SK-N-SH treated with all-trans-retinoic acid at 6 μM for 48 hours (cell line): Measurements from ENCODE around the gene CACNA1S.

Source experiments
- ATAC-seq: fragments of 200-7000 bp; cut with Tn5 transposase; 3 replicates; pipeline ENCODE4 v1.9.1; 2020; ENCODE audit warnings: mild to moderate bottlenecking, moderate library complexity
- ARNTL ChIP-seq: fragments of 450-650 bp; formaldehyde crosslinking; IDR thresholded peaks from 2 replicates; pipeline ENCODE4 v1.5.0; 2020; ENCODE audit warnings: low read depth, mild to moderate bottlenecking, moderate library complexity, borderline replicate concordance
- BACH2 ChIP-seq: fragments of 250-450 bp; sonication (Bioruptor Pico); IDR thresholded peaks from 2 replicates; pipeline ENCODE4 v1.9.0; 2021; ENCODE audit warnings: mild to moderate bottlenecking, borderline replicate concordance
- CREB5 ChIP-seq: fragments of 250-450 bp; sonication (Bioruptor Pico); IDR thresholded peaks from 2 replicates; pipeline ENCODE4 v1.5.1; 2020; ENCODE audit warnings: low read depth, mild to moderate bottlenecking, moderate library complexity
- CSDC2 ChIP-seq: fragments of 250-450 bp; sonication (Bioruptor Pico); IDR thresholded peaks from 2 replicates; pipeline ENCODE4 v1.5.0; 2020; ENCODE audit warnings: mild to moderate bottlenecking, moderate library complexity
- ESRRG ChIP-seq: fragments of 250-450 bp; sonication (Bioruptor Pico); IDR thresholded peaks from 2 replicates; pipeline ENCODE4 v1.6.1; 2021; ENCODE audit warnings: mild to moderate bottlenecking
- ISL1 ChIP-seq: fragments of 250-450 bp; sonication (Bioruptor Pico); IDR thresholded peaks from 2 replicates; pipeline ENCODE4 v2.1.2; 2022; ENCODE audit warnings: mild to moderate bottlenecking, moderate library complexity
- OSR1 ChIP-seq: fragments of 250-450 bp; sonication (Bioruptor Pico); IDR thresholded peaks from 2 replicates; pipeline ENCODE4 v1.8.0; 2022; ENCODE audit warnings: moderate library complexity, mild to moderate bottlenecking, inconsistent platforms
- PATZ1 ChIP-seq: fragments of 250-450 bp; sonication (Bioruptor Pico); IDR thresholded peaks from 2 replicates; pipeline ENCODE4 v1.8.0; 2020; ENCODE audit warnings: mild to moderate bottlenecking, moderate library complexity, borderline replicate concordance
- PPARA ChIP-seq: fragments of 250-450 bp; sonication (Bioruptor Pico); IDR thresholded peaks from 2 replicates; pipeline ENCODE4 v1.5.0; 2020; ENCODE audit warnings: mild to moderate bottlenecking, borderline replicate concordance
- RARB ChIP-seq: fragments of 250-450 bp; sonication (Bioruptor Pico); IDR thresholded peaks from 2 replicates; pipeline ENCODE4 v1.8.0; 2021; ENCODE audit warnings: mild to moderate bottlenecking, moderate library complexity
- TOX ChIP-seq: fragments of 250-450 bp; sonication (Bioruptor Pico); IDR thresholded peaks from 2 replicates; pipeline ENCODE4 v1.8.0; 2021; ENCODE audit warnings: mild to moderate bottlenecking, moderate library complexity, borderline replicate concordance
- ZFP3 ChIP-seq: fragments of 250-450 bp; sonication (Bioruptor Pico); IDR thresholded peaks from 2 replicates; pipeline ENCODE4 v1.5.0; 2020; ENCODE audit warnings: mild to moderate bottlenecking, moderate library complexity
- ZFP30 ChIP-seq: fragments of 450-650 bp; formaldehyde crosslinking; IDR thresholded peaks from 2 replicates; pipeline ENCODE4 v1.5.0; 2022; ENCODE audit warnings: mild to moderate bottlenecking, moderate library complexity
- ZNF565 ChIP-seq: fragments of 450-650 bp; formaldehyde crosslinking; conservative IDR thresholded peaks from 2 replicates; pipeline ENCODE4 v1.5.0; 2020; ENCODE audit warnings: low read depth, mild to moderate bottlenecking, moderate library complexity
- ZNF70 ChIP-seq: fragments of 450-650 bp; formaldehyde crosslinking; IDR thresholded peaks from 2 replicates; pipeline ENCODE4 v1.5.0; 2020; ENCODE audit warnings: mild to moderate bottlenecking, moderate library complexity
- ZNF8 ChIP-seq: fragments of 450-650 bp; formaldehyde crosslinking; IDR thresholded peaks from 2 replicates; pipeline ENCODE4 v1.5.0; 2020; ENCODE audit warnings: mild to moderate bottlenecking, moderate library complexity
- TF ChIP-seq, protein P1 (sequence below): fragments of 250-450 bp; sonication (Bioruptor Pico); IDR thresholded peaks from 2 replicates; pipeline ENCODE4 v1.5.0; 2020; ENCODE audit warnings: mild to moderate bottlenecking, moderate library complexity
- TF ChIP-seq, protein P2 (sequence below): fragments of 250-450 bp; sonication (Bioruptor Pico); IDR thresholded peaks from 2 replicates; pipeline ENCODE4 v1.8.0; 2021; ENCODE audit warnings: low read depth, mild to moderate bottlenecking, moderate library complexity, borderline replicate concordance

The CACNA1S gene

GRCh38 chr1:201100169-201100930 is 11.9 kb downstream of the CACNA1S start (continued):
- TF ChIP-seq PATZ1 (CRISPR knock-in tag) (no peak), BACH2 (CRISPR knock-in tag) (no peak)

DNA sequence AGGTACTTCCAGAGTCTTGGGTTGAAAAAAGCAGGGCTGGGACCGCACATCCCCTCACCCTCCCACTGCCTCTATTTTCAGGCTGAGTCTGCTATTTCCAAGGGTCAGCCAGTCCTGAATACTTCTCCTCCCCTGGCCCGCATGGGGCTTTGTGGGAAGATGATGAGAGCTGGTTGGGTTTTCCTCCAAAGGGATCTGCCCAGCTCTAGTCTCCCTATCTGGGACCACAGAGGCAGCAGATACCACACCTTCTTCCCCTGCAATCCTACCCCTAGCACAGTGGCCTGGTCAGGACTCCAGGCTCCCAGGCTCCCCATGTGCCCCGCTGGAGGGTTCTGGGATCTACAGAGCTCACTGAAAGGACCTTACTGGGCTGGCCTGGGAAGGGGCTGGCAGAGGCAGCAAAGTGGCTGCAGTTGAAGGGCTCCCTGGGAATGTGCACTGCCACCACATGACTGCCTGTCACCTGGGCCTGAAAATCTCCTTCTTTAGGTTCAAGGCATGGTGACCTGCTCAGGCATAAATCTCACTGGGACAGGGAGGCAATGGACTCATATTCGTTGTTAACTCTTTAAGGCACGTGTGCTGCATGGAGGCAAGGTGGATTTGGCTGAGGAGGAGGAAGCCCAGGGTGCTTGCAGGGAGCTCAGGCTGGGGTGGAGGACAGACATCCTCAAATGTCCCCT is 13.1 kb downstream of the CACNA1S start:
- no peak for ATAC-seq

DNA sequence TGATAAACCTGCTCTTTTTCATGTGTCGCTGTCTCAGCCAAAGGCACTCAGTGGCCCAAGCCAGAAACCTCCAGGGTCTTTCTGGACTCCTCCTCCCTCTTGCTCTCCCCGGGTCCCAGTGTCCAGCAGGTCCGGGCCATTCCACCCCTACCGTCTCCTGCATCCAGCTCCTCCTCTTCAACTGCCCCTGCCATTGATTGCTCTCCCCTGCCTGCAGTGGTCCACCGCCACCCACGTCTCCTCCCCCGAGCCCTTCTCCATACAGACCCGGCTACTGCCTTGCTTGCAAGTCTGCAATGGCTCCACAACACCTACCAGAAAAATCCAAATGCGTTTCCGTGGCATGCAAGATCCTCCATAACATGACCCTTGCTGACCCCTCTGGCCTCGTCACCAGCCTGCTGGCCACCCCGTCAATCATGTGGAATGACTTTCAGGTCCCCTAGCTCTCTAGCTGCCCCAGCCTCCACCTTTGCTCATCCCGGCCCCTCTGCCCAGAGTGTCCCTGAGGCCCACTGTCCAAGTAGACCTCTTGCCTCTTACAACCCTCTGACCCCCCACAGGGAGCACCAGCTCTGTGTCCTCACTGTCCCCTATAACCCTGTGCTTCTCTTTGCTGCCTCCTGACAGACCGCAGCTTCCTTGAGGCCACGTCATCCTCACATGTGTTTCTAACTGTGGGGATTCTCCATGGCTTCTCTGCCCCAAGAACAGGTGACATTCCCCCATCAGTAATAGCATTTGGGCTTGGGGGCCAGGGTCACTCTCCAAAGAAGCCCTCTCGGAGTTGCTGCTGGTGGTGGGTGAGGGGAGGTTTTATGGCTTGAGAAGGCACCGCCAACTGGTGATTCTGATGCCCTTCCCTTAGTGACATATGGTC is 15.0 kb downstream of the CACNA1S start:
- TF ChIP-seq PATZ1 (CRISPR knock-in tag), result no peak
- TF ChIP-seq TOX (CRISPR knock-in tag), result no peak
- TF ChIP-seq, protein P1, sequence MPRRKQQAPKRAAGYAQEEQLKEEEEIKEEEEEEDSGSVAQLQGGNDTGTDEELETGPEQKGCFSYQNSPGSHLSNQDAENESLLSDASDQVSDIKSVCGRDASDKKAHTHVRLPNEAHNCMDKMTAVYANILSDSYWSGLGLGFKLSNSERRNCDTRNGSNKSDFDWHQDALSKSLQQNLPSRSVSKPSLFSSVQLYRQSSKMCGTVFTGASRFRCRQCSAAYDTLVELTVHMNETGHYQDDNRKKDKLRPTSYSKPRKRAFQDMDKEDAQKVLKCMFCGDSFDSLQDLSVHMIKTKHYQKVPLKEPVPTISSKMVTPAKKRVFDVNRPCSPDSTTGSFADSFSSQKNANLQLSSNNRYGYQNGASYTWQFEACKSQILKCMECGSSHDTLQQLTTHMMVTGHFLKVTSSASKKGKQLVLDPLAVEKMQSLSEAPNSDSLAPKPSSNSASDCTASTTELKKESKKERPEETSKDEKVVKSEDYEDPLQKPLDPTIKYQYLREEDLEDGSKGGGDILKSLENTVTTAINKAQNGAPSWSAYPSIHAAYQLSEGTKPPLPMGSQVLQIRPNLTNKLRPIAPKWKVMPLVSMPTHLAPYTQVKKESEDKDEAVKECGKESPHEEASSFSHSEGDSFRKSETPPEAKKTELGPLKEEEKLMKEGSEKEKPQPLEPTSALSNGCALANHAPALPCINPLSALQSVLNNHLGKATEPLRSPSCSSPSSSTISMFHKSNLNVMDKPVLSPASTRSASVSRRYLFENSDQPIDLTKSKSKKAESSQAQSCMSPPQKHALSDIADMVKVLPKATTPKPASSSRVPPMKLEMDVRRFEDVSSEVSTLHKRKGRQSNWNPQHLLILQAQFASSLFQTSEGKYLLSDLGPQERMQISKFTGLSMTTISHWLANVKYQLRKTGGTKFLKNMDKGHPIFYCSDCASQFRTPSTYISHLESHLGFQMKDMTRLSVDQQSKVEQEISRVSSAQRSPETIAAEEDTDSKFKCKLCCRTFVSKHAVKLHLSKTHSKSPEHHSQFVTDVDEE (CRISPR knock-in tag), result no peak
- TF ChIP-seq OSR1 (CRISPR knock-in tag), result no peak
- TF ChIP-seq ZNF565 (CRISPR knock-in tag), result no peak
- TF ChIP-seq BACH2 (CRISPR knock-in tag), result no peak
- TF ChIP-seq ISL1 (CRISPR knock-in tag), result no peak
- TF ChIP-seq, protein P2, sequence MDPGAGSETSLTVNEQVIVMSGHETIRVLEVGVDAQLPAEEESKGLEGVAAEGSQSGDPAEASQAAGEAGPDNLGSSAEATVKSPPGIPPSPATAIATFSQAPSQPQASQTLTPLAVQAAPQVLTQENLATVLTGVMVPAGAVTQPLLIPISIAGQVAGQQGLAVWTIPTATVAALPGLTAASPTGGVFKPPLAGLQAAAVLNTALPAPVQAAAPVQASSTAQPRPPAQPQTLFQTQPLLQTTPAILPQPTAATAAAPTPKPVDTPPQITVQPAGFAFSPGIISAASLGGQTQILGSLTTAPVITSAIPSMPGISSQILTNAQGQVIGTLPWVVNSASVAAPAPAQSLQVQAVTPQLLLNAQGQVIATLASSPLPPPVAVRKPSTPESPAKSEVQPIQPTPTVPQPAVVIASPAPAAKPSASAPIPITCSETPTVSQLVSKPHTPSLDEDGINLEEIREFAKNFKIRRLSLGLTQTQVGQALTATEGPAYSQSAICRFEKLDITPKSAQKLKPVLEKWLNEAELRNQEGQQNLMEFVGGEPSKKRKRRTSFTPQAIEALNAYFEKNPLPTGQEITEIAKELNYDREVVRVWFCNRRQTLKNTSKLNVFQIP (CRISPR knock-in tag), result no peak
- TF ChIP-seq ZNF70 (CRISPR knock-in tag), result no peak
- TF ChIP-seq ZFP30 (CRISPR knock-in tag), result no peak
- TF ChIP-seq ESRRG, result no peak
- TF ChIP-seq ARNTL, result no peak
- TF ChIP-seq RARB (CRISPR knock-in tag), result no peak
- TF ChIP-seq CREB5, result no peak

More for the DNA sequence above, 13.1 kb downstream of the CACNA1S start:
- TF ChIP-seq ZFP30 (CRISPR knock-in tag), result no peak

GRCh38 chr1:201096041-201096461 is 16.2 kb downstream of the CACNA1S start:
- ATAC-seq, result no peak
- TF ChIP-seq PPARA (CRISPR knock-in tag), result no peak
- TF ChIP-seq ZNF8 (CRISPR knock-in tag), result no peak
- TF ChIP-seq ESRRG, result no peak
- TF ChIP-seq ARNTL, result no peak
- TF ChIP-seq CSDC2 (CRISPR knock-in tag), result no peak
- no peak for TF ChIP-seq ZFP3 (CRISPR knock-in tag)

More for the DNA sequence above, 15.0 kb downstream of the CACNA1S start:
- ATAC-seq, result no peak
